A549 (cell line): ENCODE results near the gene RPL13A. TPM values are rescaled to one million over a fixed set of nuclear protein-coding genes. Genes with fewer than 3 reads are reported as not detected.

Experiments
- ATAC-seq, 2 experiments: fragments of 200-7000 bp in 1 of 2; fragments of >200 bp in 1 of 2; cut with Nextera tagmentation in 1 of 2; cut with Tn5 transposase in 1 of 2; 3 replicates each; pipeline versions ENCODE4 v1.8.0 to v1.9.1; 2018 to 2020; ENCODE audit warnings: mild to moderate bottlenecking in 1 of 2, moderate library complexity in 1 of 2
- CTCF ChIA-PET: fragments of 300-600 bp; sonication (Branson Sonifier 250); formaldehyde crosslinking; extraction: SDS; loops from one replicate; lab custom pipeline; 2021; ENCODE audit warnings: antibody characterized with exemption, inconsistent platforms; lab: Yijun Ruan, JAX
- POLR2A ChIA-PET: fragments of 350-600 bp; formaldehyde crosslinking; extraction: SDS; loops from one replicate; lab custom pipeline; 2021; ENCODE audit warnings: antibody characterized with exemption, inconsistent platforms; lab: Yijun Ruan, JAX
- DNase-seq, 2 experiments: peaks; one replicate each; pipeline versions ENCODE4 v3.0.0 to v3.0.0-alpha.2; 2011 to 2016; ENCODE audit warnings: low read depth in 1 of 2, low spot score in 1 of 2
- FAIRE-seq: peaks from 2 replicates; lab custom pipeline; 2011; peaks lifted over from hg19 to GRCh38; lab: Jason Lieb, UNC
- H3K27ac ChIP-seq, 2 experiments: fragments of >200 bp; sonication (Bioruptor Twin); formaldehyde crosslinking; 3 replicates each; pipeline ENCODE4 v1.5.1; 2016 to 2017
- H3K4me1 ChIP-seq: fragments of >200 bp; sonication (Bioruptor Twin); formaldehyde crosslinking; 3 replicates; pipeline ENCODE4 v1.6.1; 2016
- H3K4me2 ChIP-seq: fragments of >200 bp; sonication (Bioruptor Twin); formaldehyde crosslinking; 3 replicates; pipeline ENCODE4 v1.6.1; 2016
- H3K4me3 ChIP-seq: fragments of >200 bp; sonication (Bioruptor Twin); formaldehyde crosslinking; 3 replicates; pipeline ENCODE4 v1.5.1; 2016
- H3K9me3 ChIP-seq: fragments of >200 bp; sonication (Bioruptor Twin); formaldehyde crosslinking; 3 replicates; pipeline ENCODE4 v1.6.1; 2016
- EHMT2 ChIP-seq: fragments of 200-600 bp; sonication (generic); IDR thresholded peaks from 2 replicates; pipeline ENCODE4 v1.6.1; 2016; ENCODE audit warnings: antibody characterized with exemption, low read depth, mild to moderate bottlenecking, moderate library complexity
- FOSB ChIP-seq: fragments of 250-450 bp; sonication (Bioruptor Pico); IDR thresholded peaks from 2 replicates; pipeline ENCODE4 v1.5.0; 2020; ENCODE audit warnings: mild to moderate bottlenecking, moderate library complexity
- JUN ChIP-seq, 2 experiments: fragments of >200 bp; sonication (Bioruptor Twin); formaldehyde crosslinking; IDR thresholded peaks; 2 replicates in 1 of 2; 3 replicates in 1 of 2; pipeline ENCODE4 v1.6.1; 2016 to 2017
- KDM1A ChIP-seq: fragments of 200-600 bp; sonication (generic); IDR thresholded peaks from 2 replicates; pipeline ENCODE4 v1.6.1; 2016; ENCODE audit warnings: low read depth, mild to moderate bottlenecking
- MAZ ChIP-seq: fragments of 150-350 bp; IDR thresholded peaks from 2 replicates; pipeline ENCODE4 v1.6.1; 2014; ENCODE audit warnings: antibody characterized with exemption, low read depth, low read length, borderline replicate concordance
- MYC ChIP-seq: IDR thresholded peaks from 2 replicates; pipeline ENCODE4 v1.6.1; 2012; ENCODE audit warnings: mild to moderate bottlenecking, inconsistent platforms, low read length, improper control_type of control experiment, borderline replicate concordance
- NFE2L2 ChIP-seq: fragments of 150-350 bp; conservative IDR thresholded peaks from 2 replicates; pipeline ENCODE4 v1.6.1; 2014; ENCODE audit warnings: low read length
- RAD21 ChIP-seq, 2 experiments: fragments of >200 bp in 1 of 2; sonication (Bioruptor Twin) in 1 of 2; formaldehyde crosslinking in 1 of 2; IDR thresholded peaks in 1 of 2; conservative IDR thresholded peaks in 1 of 2; 2 replicates in 1 of 2; 3 replicates in 1 of 2; pipeline ENCODE4 v1.6.1; 2012 to 2018; ENCODE audit warnings: inconsistent platforms in 1 of 2
- SMC3 ChIP-seq: fragments of >200 bp; sonication (Bioruptor Twin); formaldehyde crosslinking; IDR thresholded peaks from 3 replicates; pipeline ENCODE4 v1.6.1; 2018; ENCODE audit warnings: inconsistent platforms
- TFCP2L1 ChIP-seq: fragments of 250-450 bp; sonication (Bioruptor Pico); IDR thresholded peaks from 2 replicates; pipeline ENCODE4 v1.5.0; 2021; ENCODE audit warnings: mild to moderate bottlenecking
- TP53 ChIP-seq: fragments of 250-450 bp; sonication (Bioruptor Pico); IDR thresholded peaks from 2 replicates; pipeline ENCODE4 v1.5.0; 2021; ENCODE audit warnings: mild to moderate bottlenecking, moderate library complexity
- WGBS: methylation state at CpG from one replicate; pipeline ENCODE4 v1.1.6; 2017; ENCODE audit errors: missing lambda C conversion rate; 5-methylcytosine and 5-hydroxymethylcytosine counted together
- polyA plus RNA-seq, 4 experiments: library from polyadenylated mRNA; depleted of rRNA in 3 of 4; stranded (reverse); fragments of >200 nt; fragmentation: RNase III in 1 of 4; extraction: RNeasy Plus Mini Kit Qiagen cat#74134 plus additional on column Dnase treatment in 1 of 4; gene quantifications; 2 replicates in 3 of 4; 3 replicates in 1 of 4; pipeline ENCODE4 v1.2.3, GENCODE V29; 2011 to 2017
- TF ChIP-seq, protein P1 (sequence below): fragments of >200 bp; sonication (Bioruptor Twin); formaldehyde crosslinking; IDR thresholded peaks from 3 replicates; pipeline ENCODE4 v1.5.1; 2016

Gene RPL13A
- polyA plus RNA-seq, 2 of the 4 experiments (the other 2 are of a cell fraction): 3,595 to 5,410 TPM

DNA sequence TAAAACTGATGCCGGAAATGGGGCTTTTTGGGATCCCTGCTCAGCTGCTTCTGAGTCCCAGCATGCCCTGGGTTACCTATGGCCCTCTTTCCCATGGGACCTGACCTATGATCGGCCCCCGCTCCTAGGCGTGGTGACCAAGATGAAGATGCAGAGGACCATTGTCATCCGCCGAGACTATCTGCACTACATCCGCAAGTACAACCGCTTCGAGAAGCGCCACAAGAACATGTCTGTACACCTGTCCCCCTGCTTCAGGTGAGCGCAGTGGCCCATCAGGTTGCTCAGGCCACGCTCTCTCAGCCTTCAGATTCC is 10.3 kb downstream of the RPL13A start:
- CTCF ChIA-PET: interaction anchor here (1.2 to 2.7 kb wide), 3 partner anchors 9 to 175 kb away, joined by 5 to 8 read pairs (median 6); no protein-coding TSS in a partner anchor
- ATAC-seq (no peak), FAIRE-seq (no peak), DNase-seq (no peak)
- H3K27ac ChIP-seq: peak overlapping the region; percentile 93 to 97; a peak in 5 of 6 replicates
- POLR2A ChIA-PET: no interaction called here
- H3K4me1 ChIP-seq: peaks cover 34% of the 10 kb centered on the region
- 88% methylated on average over 12 of the region's 12 CpGs for WGBS
- H3K4me2 ChIP-seq: peak overlapping the region; percentile 89
- H3K9me3 ChIP-seq: no peaks in the 10 kb centered on the region
- H3K4me3 ChIP-seq: peak overlapping the region; percentile 97
- TF ChIP-seq MYC (no peak), KDM1A (no peak), TFCP2L1 (CRISPR knock-in tag) (0 out of 2 replicates have a peak, but pooled peaks have one; percentile 32)
- TF ChIP-seq, all 56 proteins: peak for 1

DNA sequence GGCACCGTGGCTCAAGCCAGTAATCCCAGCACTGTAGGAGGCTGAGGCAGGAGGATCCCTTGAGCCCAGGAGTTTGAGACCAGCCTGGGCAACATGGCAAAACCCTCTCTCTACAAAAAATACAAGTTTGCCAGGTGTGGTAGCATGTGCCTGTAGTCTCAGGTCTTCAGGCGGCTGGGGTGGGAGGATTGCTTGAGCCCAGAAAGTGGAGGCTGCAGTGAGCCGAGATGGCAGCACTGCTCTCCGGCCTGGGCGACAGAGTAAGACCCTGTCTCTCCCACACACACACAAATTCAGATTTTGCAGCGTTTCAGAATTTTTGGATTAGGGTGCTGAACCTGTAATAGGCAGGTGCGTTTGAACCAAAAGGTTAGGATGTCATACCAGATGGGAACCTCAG is 11.1 kb downstream of the RPL13A start:
- CTCF ChIA-PET: interaction anchor here (1.0 to 2.7 kb wide), 4 partner anchors 23 to 175 kb away, joined by 4 to 8 read pairs (median 5); no protein-coding TSS in a partner anchor
- Histone ChIP-seq H3K9me3 (no peaks in the 10 kb centered on the region), H3K4me3 (peak overlapping the region; percentile 97; the same call in 2 of the 3 replicates)
- peak in 1 of 2 experiments; percentile 43; a peak in 1 of 5 replicates for TF ChIP-seq JUN (IDR thresholded peaks at IDR 0.05)
- TF ChIP-seq TP53: 0 out of 2 replicates have a peak, but pooled peaks have one; percentile 49
- TF ChIP-seq MAZ: no peak
- TF ChIP-seq, all 56 proteins: peak for 2
- H3K27ac ChIP-seq: no peak overlapping the region
- H3K4me2 ChIP-seq: peak overlapping the region; percentile 89
- ATAC-seq (no peak), FAIRE-seq (no peak), DNase-seq (no peak)
- POLR2A ChIA-PET: no interaction called here
- 87% methylated on average over 7 of the region's 7 CpGs for WGBS
- peaks cover 34% of the 10 kb centered on the region for H3K4me1 ChIP-seq

DNA sequence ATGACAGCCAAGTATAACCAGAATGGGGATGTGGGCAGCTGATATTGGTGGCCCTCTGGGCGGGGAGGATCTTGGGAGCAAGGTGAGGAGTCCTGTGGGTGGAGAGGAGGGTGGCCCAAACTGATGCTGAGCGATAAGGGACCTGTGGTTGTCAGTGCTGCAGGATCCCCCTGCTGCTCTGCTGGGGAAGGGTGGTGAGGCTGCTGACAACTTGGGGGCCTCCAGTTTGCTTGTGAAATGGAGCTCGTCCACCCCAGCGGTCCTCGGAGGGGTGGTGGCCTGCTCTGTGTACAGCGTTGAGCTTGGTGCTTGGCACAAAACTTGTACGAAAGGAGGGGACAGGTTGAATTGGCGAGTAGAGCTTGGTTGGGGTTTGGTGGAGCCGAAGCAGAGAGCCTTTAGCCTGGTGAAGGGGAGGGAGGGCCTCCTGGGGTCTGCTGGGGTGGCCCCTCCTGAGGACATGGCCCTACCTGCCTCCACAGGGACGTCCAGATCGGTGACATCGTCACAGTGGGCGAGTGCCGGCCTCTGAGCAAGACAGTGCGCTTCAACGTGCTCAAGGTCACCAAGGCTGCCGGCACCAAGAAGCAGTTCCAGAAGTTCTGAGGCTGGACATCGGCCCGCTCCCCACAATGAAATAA is 11.7 kb downstream of the RPL13A start:
- TF ChIP-seq EHMT2 (no peak), TP53 (no peak), NFE2L2 (no peak), MYC (no peak)
- Histone ChIP-seq H3K9me3 (no peaks in the 10 kb centered on the region), H3K27ac (no peak overlapping the region), H3K4me1 (peaks cover 34% of the 10 kb centered on the region), H3K4me3 (peak overlapping the region; percentile 97; the same call in 2 of the 3 replicates), H3K4me2 (peak overlapping the region; percentile 89)
- CTCF ChIA-PET: interaction anchor here (0.5 to 2.7 kb wide), 6 partner anchors 11 to 174 kb away, joined by 3 to 6 read pairs (median 4); no protein-coding TSS in a partner anchor
- 85% methylated on average over 19 of the region's 19 CpGs for WGBS
- no peak for ATAC-seq
- DNase-seq: no peak
- FAIRE-seq: no peak
- POLR2A ChIA-PET: interaction anchor here (1.2 kb wide), 1 partner anchor 48 kb away, joined by 3 read pairs; no protein-coding TSS in a partner anchor

DNA sequence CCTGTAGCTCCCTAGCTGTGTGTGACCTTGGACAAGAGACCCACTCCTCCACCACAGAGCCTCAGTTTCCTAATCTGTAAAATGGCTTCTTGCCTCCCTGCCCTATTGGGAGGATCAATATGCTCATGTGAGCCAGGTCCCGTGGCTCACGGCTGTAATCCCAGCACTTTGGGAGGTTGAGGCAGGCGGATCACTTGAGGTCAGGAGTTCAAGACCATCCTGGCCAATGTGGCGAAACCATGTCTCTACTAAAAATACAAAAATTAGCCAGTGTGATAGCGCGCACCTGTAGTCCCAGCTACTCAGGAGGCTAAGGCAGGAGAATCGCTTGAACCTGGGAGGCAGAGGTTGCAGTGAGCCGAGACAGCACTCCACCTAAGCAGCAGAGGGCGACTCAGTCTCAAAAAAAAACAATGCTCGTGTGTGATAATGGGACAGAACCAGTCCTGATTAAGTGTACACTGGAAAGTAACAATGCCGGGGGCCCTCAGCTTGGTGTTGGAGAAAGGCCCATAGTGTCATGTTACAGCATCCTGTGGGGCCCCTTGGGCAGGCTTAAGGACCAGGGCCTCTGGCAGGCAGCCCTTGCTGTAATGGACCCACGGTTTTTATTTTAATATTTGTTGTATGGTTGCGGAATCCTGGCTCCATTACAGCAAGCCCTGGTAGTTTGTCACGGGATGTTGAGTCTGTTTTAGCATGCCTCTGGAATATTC is 15.6 kb downstream of the RPL13A start:
- no peak overlapping the region for H3K4me3 ChIP-seq
- DNase-seq (peak; percentile 69 to 79), ATAC-seq (peak; percentile 61 to 71), FAIRE-seq (no peak)
- no peaks in the 10 kb centered on the region for H3K9me3 ChIP-seq
- no peak overlapping the region for H3K4me2 ChIP-seq
- WGBS: 41% methylated on average over 14 of the region's 14 CpGs
- ChIA-PET POLR2A (interaction anchor here (1.5 kb wide), 1 partner anchor 44 kb away, joined by 4 read pairs; no protein-coding TSS in a partner anchor), CTCF (interaction anchor here (0.6 to 10.4 kb wide), 35 partner anchors 8 to 448 kb away, joined by 3 to 201 read pairs (median 5); partner anchors contain the start of genes FCGRT, FLT3LG, NOSIP and PRRG2)
- no peak overlapping the region for H3K27ac ChIP-seq
- TF ChIP-seq FOSB (CRISPR knock-in tag) (no peak), RAD21 (conservative IDR thresholded peaks at IDR 0.05 in 1 of 2, IDR thresholded peaks at IDR 0.05 in 1 of 2) (peak; percentile 86 to 88), SMC3 (peak; percentile 88)
- TF ChIP-seq, protein P1, sequence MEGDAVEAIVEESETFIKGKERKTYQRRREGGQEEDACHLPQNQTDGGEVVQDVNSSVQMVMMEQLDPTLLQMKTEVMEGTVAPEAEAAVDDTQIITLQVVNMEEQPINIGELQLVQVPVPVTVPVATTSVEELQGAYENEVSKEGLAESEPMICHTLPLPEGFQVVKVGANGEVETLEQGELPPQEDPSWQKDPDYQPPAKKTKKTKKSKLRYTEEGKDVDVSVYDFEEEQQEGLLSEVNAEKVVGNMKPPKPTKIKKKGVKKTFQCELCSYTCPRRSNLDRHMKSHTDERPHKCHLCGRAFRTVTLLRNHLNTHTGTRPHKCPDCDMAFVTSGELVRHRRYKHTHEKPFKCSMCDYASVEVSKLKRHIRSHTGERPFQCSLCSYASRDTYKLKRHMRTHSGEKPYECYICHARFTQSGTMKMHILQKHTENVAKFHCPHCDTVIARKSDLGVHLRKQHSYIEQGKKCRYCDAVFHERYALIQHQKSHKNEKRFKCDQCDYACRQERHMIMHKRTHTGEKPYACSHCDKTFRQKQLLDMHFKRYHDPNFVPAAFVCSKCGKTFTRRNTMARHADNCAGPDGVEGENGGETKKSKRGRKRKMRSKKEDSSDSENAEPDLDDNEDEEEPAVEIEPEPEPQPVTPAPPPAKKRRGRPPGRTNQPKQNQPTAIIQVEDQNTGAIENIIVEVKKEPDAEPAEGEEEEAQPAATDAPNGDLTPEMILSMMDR: peak; percentile 88
- peaks cover 24% of the 10 kb centered on the region for H3K4me1 ChIP-seq
